ENCODE measurements around the gene GMDS. TPM values are rescaled to one million over a fixed set of nuclear protein-coding genes. Genes with fewer than 3 reads are reported as not detected.

GMDS gene
- total RNA-seq, 1 experiment from 2014 or later, result 27.6 TPM

GRCh38 chr6:1696463-1696850, 548.9 kb downstream of the GMDS start:
- H3K27ac ChIP-seq (ENCODE audit: insufficient read length, low read depth, low read length), result no peak overlapping the region
- no peak overlapping the region for H2BK15ac ChIP-seq (ENCODE audit: low read depth, low read length)
- H3K18ac ChIP-seq (ENCODE audit: insufficient read length, low read depth, low read length), result no peak overlapping the region
- no peaks in the 10 kb centered on the region for H3K9me3 ChIP-seq (ENCODE audit: control insufficient read depth, low read depth, low read length)
- no peaks in the 10 kb centered on the region; a peak in 1 of 7 replicates for H3K36me3 Mint-ChIP-seq (ENCODE audit: insufficient read depth in 1 of 3, low read depth in 3 of 3)
- no peak overlapping the region for H3K4ac ChIP-seq (ENCODE audit: low read depth, low read length)
- H2BK12ac ChIP-seq (ENCODE audit: insufficient read length, low read depth, low read length), result no peak overlapping the region
- 0 out of 4 replicates have a peak, but pooled peaks cover 0 to 2% of the 10 kb centered on the region in 2 experiments for H3K4me1 Mint-ChIP-seq
- no peak for DNase-seq
- H3K27me3 ChIP-seq (ENCODE audit: insufficient read depth, low read length), result no peaks in the 10 kb centered on the region
- H4K91ac ChIP-seq (ENCODE audit: insufficient read length, low read depth, low read length), result no peak overlapping the region
- no peak overlapping the region for H3K4me3 Mint-ChIP-seq
- no peaks in the 10 kb centered on the region for H3K23me2 ChIP-seq (ENCODE audit: insufficient read length, low read depth, low read length, poor library complexity, severe bottlenecking)
- H3K9ac ChIP-seq (ENCODE audit: extremely low read depth, insufficient read length, low read length), result no peak overlapping the region
- H3K14ac ChIP-seq (ENCODE audit: insufficient read depth, low read length), result no peak overlapping the region
- no CpG with 5 or more reads among the region's 6 CpGs for WGBS (ENCODE audit: extremely low coverage, insufficient read length, low lambda C conversion rate)
- peaks cover 3% of the 10 kb centered on the region in 2 experiments; a peak in 2 of 5 replicates for H3K9me3 Mint-ChIP-seq
- no peak overlapping the region for H3K23ac ChIP-seq (ENCODE audit: insufficient read length, low read depth, low read length)
- no peaks in the 10 kb centered on the region for H3K79me1 ChIP-seq (ENCODE audit: insufficient read depth, low read depth, low read length, poor library complexity, severe bottlenecking)
- H4K20me1 ChIP-seq (ENCODE audit: control insufficient read depth, insufficient read depth, insufficient read length), result no peaks in the 10 kb centered on the region
- H2AK5ac ChIP-seq (ENCODE audit: insufficient read length, low read length), result no peak overlapping the region
- no peak overlapping the region for H2BK20ac ChIP-seq (ENCODE audit: low read depth, low read length, poor library complexity, severe bottlenecking)
- no peaks in the 10 kb centered on the region for H3K4me1 ChIP-seq (ENCODE audit: insufficient read depth, low read length)
- no peak overlapping the region for H2BK5ac ChIP-seq (ENCODE audit: insufficient read length, low read length)
- H3K79me2 ChIP-seq (ENCODE audit: insufficient read depth, low read length), result no peaks in the 10 kb centered on the region
- H2BK120ac ChIP-seq (ENCODE audit: low read depth, low read length, poor library complexity, severe bottlenecking), result no peak overlapping the region
- no peak for TF ChIP-seq CTCF (conservative IDR thresholded peaks at IDR 0.05)
- no peak overlapping the region for H2AFZ ChIP-seq (ENCODE audit: low read length)
- no peak overlapping the region for H3K27ac Mint-ChIP-seq
- no peak overlapping the region for H4K5ac ChIP-seq (ENCODE audit: insufficient read length, low read depth, low read length)
- H4K8ac ChIP-seq (replicated peaks; ENCODE audit: insufficient read length, low read depth, low read length), result no peak overlapping the region
- H3T11ph ChIP-seq (ENCODE audit: low read length), result no peak overlapping the region
- no peak overlapping the region for H3K4me2 ChIP-seq (ENCODE audit: insufficient read depth, insufficient read length, low read length)
- peaks cover 1% of the 10 kb centered on the region for H3K27me3 Mint-ChIP-seq (ENCODE audit: low read depth)
- no peak overlapping the region for H3K56ac ChIP-seq (ENCODE audit: insufficient read length, low read depth, low read length)
